ENCODE results near the gene ZBED2.
"Not testable (repeated sequence)": the region's sequence is repeated elsewhere in the genome, so short reads cannot be mapped to it uniquely, and the experiment has no call there.

DNA sequence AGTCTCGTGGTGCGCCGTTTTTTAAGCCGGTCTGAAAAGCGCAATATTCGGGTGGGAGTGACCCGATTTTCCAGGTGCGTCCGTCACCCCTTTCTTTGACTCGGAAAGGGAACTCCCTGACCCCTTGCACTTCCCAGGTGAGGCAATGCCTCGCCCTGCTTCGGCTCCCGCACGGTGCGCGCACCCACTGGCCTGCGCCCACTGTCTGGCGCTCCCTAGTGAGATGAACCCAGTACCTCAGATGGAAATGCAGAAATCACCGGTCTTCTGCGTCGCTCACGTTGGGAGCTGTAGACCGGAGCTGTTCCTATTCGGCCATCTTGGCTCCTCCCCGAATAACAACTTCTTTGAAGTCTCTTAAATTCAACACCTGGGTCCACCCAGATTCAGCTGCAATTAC lies 33.2 kb downstream of the ZBED2 start:
- TF ChIP-seq EZH2 (IDR thresholded peaks at IDR 0.05; ENCODE audit: insufficient read depth, low read length) = not testable (repeated sequence)
- TF ChIP-seq, protein P1, sequence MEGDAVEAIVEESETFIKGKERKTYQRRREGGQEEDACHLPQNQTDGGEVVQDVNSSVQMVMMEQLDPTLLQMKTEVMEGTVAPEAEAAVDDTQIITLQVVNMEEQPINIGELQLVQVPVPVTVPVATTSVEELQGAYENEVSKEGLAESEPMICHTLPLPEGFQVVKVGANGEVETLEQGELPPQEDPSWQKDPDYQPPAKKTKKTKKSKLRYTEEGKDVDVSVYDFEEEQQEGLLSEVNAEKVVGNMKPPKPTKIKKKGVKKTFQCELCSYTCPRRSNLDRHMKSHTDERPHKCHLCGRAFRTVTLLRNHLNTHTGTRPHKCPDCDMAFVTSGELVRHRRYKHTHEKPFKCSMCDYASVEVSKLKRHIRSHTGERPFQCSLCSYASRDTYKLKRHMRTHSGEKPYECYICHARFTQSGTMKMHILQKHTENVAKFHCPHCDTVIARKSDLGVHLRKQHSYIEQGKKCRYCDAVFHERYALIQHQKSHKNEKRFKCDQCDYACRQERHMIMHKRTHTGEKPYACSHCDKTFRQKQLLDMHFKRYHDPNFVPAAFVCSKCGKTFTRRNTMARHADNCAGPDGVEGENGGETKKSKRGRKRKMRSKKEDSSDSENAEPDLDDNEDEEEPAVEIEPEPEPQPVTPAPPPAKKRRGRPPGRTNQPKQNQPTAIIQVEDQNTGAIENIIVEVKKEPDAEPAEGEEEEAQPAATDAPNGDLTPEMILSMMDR (IDR thresholded peaks at IDR 0.05; ENCODE audit: insufficient read depth, low read depth, low read length) = not testable (repeated sequence)
